ENCODE measurements around the gene TOR2A.

DNA sequence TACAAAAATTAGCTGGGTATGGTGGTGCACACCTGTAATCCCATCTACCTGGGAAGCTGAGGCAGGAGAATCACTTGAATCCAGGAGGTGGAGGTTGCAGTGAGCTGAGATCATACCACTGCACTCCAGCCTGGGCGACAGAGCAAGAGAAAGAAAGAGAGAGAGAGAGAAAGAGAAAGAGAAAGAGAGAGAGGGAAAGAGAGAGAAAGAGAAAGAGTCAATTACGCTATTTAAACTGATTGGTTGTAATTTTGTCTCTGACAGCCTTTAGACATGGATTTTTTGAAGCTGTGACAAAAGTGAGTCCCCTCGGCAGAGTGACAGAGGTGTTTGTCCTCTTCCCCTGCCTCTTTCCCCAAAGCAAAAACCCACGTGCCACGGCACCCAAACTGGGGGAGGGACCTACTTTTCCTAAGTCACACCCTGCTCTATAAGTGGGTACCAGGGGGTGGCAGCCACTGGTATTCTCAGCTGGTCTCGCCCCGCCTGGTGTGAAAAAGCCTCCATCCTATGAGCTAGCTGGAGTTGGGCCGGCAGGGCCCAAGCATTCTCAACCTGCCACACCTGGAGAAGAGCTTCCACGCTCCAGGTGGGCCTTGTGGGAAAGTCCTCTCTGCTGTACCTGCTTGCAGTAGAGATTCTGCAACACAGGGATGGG lies 31.7 kb downstream of the TOR2A start:
- TF ChIP-seq, protein P1, sequence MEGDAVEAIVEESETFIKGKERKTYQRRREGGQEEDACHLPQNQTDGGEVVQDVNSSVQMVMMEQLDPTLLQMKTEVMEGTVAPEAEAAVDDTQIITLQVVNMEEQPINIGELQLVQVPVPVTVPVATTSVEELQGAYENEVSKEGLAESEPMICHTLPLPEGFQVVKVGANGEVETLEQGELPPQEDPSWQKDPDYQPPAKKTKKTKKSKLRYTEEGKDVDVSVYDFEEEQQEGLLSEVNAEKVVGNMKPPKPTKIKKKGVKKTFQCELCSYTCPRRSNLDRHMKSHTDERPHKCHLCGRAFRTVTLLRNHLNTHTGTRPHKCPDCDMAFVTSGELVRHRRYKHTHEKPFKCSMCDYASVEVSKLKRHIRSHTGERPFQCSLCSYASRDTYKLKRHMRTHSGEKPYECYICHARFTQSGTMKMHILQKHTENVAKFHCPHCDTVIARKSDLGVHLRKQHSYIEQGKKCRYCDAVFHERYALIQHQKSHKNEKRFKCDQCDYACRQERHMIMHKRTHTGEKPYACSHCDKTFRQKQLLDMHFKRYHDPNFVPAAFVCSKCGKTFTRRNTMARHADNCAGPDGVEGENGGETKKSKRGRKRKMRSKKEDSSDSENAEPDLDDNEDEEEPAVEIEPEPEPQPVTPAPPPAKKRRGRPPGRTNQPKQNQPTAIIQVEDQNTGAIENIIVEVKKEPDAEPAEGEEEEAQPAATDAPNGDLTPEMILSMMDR (IDR thresholded peaks at IDR 0.05): no peak
- no peak for TF ChIP-seq POLR2A (IDR thresholded peaks at IDR 0.05)

Measured in testis (tissue), 2 donors.